ENCODE measurements around the gene MAPK14. TPM values are rescaled to one million over a fixed set of nuclear protein-coding genes. Genes with fewer than 3 reads are reported as not detected.

The MAPK14 gene
- total and polyA plus RNA-seq, 12 donors: 9.2 to 38.1 (median 29.3) TPM

DNA sequence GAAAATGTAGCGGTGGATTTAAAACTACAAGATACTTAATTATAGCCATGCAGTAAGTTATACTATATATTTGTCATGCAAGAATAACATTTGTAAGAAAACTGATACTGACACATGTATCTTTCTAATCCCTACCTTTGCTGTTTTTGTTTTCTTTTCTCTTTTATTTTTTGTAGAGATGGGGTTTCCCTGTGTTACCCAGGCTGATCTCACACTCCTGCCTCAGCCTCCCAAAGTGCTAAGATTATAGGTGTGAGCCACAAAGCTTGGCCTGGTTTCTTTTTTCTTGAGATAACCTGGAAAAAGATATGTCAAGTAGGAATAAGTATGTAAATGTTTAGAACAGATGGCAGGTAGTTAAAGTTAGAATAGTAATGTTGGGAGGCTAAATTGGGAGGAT, 44.1 kb downstream of the MAPK14 start:
- no peaks in the 10 kb centered on the region for H3K9me3 ChIP-seq
- H3K4me3 ChIP-seq: no peak overlapping the region
- H3K4me1 ChIP-seq: peaks cover 0 to 49% (median 26%) of the 10 kb centered on the region in 9 donors
- ATAC-seq (no peak), DNase-seq (no peak)
- no peaks in the 10 kb centered on the region for H3K27me3 ChIP-seq
- 97 to 100% methylated on average over 1 of the region's 1 CpG for WGBS, 2 donors
- TF ChIP-seq, protein P1, sequence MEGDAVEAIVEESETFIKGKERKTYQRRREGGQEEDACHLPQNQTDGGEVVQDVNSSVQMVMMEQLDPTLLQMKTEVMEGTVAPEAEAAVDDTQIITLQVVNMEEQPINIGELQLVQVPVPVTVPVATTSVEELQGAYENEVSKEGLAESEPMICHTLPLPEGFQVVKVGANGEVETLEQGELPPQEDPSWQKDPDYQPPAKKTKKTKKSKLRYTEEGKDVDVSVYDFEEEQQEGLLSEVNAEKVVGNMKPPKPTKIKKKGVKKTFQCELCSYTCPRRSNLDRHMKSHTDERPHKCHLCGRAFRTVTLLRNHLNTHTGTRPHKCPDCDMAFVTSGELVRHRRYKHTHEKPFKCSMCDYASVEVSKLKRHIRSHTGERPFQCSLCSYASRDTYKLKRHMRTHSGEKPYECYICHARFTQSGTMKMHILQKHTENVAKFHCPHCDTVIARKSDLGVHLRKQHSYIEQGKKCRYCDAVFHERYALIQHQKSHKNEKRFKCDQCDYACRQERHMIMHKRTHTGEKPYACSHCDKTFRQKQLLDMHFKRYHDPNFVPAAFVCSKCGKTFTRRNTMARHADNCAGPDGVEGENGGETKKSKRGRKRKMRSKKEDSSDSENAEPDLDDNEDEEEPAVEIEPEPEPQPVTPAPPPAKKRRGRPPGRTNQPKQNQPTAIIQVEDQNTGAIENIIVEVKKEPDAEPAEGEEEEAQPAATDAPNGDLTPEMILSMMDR (IDR thresholded peaks at IDR 0.05): no peak
- intact Hi-C loops (cut with DNase I): loop anchor here in 1 of 10 donors (5.0 kb wide), 1 partner anchor 1829 kb away; no protein-coding TSS in a partner anchor
- peaks cover 0 to 34% (median 6%) of the 10 kb centered on the region in 9 donors for H3K36me3 ChIP-seq
- no peak overlapping the region for H3K27ac ChIP-seq

DNA sequence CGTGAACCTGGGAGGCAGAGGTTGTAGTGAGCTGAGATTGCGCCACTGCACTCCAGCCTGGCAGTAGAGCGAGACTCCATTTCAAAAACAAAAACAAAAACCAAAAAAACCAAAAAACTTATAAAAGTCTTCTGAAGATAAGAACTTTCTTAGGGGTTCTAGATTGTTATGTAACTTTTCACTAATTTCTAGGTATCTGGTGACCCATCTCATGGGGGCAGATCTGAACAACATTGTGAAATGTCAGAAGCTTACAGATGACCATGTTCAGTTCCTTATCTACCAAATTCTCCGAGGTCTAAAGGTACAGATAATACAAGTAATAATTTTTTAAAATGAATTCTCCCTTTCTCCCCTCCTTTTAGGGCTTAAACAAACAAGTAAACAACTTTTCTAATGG, 45.1 kb downstream of the MAPK14 start:
- H3K4me3 ChIP-seq: no peak overlapping the region
- H3K4me1 ChIP-seq: peaks cover 0 to 39% (median 17%) of the 10 kb centered on the region in 9 donors
- intact Hi-C loops (cut with DNase I): loop anchor here in 1 of 10 donors (5.0 kb wide), 1 partner anchor 1830 kb away; no protein-coding TSS in a partner anchor
- no peaks in the 10 kb centered on the region for H3K27me3 ChIP-seq
- H3K27ac ChIP-seq: no peak overlapping the region
- TF ChIP-seq, protein P1 (IDR thresholded peaks at IDR 0.05): no peak
- 92 to 93% methylated on average over 4 of the region's 4 CpGs for WGBS, 2 donors
- ATAC-seq (no peak), DNase-seq (no peak)
- H3K9me3 ChIP-seq: no peaks in the 10 kb centered on the region
- H3K36me3 ChIP-seq: peaks cover 0 to 43% (median 14%) of the 10 kb centered on the region in 9 donors

DNA sequence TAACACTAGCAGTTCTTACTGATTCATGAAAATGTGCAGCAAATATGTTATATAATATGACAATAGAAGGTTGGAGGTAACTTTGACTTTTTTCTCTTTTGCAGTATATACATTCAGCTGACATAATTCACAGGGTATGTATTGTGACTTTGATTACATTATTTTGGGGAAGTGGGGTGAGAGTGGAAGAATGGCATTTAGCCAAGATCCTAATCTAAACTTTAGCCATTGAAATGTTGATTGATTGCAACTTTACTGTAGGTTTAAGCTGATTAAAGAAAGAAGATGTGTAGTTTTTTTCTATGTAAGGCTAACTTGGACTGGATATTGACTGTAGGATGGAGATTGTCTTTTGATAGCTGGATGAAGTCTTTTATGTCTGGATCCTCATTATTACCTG, 46.0 kb downstream of the MAPK14 start:
- no peak for DNase-seq
- TF ChIP-seq, protein P1 (IDR thresholded peaks at IDR 0.05): no peak
- Histone ChIP-seq H3K36me3 (peaks cover 0 to 53% (median 14%) of the 10 kb centered on the region in 9 donors), H3K27ac (no peak overlapping the region), H3K9me3 (no peaks in the 10 kb centered on the region), H3K4me1 (peaks cover 0 to 31% (median 8%) of the 10 kb centered on the region in 9 donors), H3K27me3 (no peaks in the 10 kb centered on the region), H3K4me3 (no peak overlapping the region)
- no peak for ATAC-seq
- intact Hi-C loops (cut with DNase I): loop anchor here in 1 of 10 donors (5.0 kb wide), 1 partner anchor 1831 kb away; no protein-coding TSS in a partner anchor

DNA sequence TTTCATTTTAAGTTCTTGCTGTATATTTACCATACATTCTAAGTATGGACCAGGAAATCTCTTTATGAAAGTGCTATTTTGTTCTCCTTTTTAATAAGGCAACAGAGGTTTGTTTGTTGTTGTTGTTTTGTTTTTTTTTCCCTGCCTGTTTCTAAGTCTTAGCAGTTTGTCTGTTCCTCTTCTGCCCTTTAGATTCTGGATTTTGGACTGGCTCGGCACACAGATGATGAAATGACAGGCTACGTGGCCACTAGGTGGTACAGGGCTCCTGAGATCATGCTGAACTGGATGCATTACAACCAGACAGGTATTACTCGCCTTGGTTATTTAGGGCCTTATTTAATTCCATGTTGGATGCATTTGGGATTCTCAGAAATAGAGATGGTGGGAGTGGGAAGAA, 48.0 kb downstream of the MAPK14 start:
- TF ChIP-seq, protein P1 (IDR thresholded peaks at IDR 0.05): peak in 1 of 9 donors; percentile 16
- DNase-seq: no peak
- H3K27me3 ChIP-seq: no peaks in the 10 kb centered on the region
- H3K27ac ChIP-seq: no peak overlapping the region
- ATAC-seq: no peak
- intact Hi-C loops (cut with DNase I): no loop called here
- no peaks in the 10 kb centered on the region for H3K9me3 ChIP-seq
- H3K4me1 ChIP-seq: peaks cover 0 to 11% (median 0%) of the 10 kb centered on the region in 9 donors
- 60 to 76% methylated on average over 3 of the region's 3 CpGs for WGBS, 2 donors
- H3K4me3 ChIP-seq: no peak overlapping the region
- H3K36me3 ChIP-seq: peaks cover 0 to 71% (median 20%) of the 10 kb centered on the region in 9 donors
